GM18520 (cell line): ENCODE results near the gene ADAP1.
"Not testable (repeated sequence)": the region's sequence is repeated elsewhere in the genome, so short reads cannot be mapped to it uniquely, and the experiment has no call there.

Source experiments
- ATAC-seq: cut with Tn5 transposase; IDR thresholded peaks from one replicate; pipeline ENCODE4 v1.9.1; 2021; ENCODE audit not compliant: unreplicated experiment

Gene ADAP1

GRCh38 chr7:910931-911431 lies 43.5 kb downstream of the ADAP1 start:
- no peak for ATAC-seq

DNA sequence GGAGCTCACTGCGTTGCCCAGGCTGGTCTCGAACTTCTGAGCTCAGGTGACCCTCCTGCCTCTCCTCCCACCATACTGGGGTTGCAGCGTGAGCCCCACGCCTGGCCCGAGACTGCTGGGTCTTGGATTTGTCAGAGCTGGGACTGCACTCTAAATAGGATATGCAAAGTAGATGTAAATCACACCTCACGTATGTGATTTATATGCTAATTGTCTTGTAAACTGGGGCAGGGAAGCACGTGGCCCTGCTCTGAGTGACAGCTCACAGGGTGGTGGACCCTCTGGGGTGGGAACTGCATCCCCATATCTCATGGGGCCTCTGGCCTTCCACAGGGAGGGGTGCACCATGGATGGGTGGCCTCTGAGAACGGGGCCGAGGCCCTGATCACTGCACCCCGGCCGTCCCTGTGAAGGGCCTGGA lies 44.0 kb downstream of the ADAP1 start:
- no peak for ATAC-seq

DNA sequence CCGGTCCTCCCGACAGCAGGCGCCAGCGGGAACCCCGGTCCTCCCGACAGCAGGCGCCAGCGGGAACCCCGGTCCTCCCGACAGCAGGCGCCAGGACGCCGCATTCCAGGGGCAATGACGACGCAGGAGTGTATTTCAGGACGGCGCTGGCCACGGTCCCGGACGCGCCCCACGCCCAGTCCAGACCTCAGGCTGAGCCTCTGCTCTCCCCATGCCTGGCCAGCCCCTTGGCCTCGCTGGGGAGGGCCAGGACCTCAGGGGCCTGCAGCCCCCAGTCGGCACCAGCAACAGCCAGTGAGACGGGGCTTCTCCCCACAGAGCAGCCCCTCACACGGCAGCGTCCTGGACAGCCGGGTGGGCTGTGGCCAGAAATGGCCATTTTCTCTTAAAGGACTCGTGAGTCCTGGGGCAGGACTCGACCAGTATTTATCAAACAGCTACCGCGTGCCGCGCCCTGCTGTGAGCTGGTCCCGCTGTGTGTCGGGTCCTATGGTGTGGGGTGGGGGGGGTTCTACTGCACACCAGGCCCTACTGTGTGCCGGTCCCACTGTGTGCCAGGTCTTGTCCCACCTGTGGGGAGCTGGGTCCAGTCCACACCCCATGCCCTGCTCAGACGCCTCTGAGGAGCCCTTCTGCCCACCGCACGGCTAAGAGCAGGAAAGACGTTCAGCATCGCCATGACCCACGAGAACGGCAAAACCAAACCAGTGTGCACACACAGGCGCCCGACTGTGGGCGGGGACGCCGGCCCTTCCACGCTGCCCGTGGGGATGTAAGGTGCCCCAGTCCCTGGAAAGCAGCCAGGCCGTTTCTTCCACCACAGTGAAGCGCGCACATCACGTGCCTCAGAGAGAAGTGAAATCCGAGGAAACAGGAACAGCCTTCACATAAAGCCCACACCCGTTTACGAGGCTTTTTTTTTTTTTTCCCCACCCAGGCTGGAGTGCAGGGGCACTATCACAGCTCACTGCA lies 44.8 kb downstream of the ADAP1 start:
- no peak for ATAC-seq

DNA sequence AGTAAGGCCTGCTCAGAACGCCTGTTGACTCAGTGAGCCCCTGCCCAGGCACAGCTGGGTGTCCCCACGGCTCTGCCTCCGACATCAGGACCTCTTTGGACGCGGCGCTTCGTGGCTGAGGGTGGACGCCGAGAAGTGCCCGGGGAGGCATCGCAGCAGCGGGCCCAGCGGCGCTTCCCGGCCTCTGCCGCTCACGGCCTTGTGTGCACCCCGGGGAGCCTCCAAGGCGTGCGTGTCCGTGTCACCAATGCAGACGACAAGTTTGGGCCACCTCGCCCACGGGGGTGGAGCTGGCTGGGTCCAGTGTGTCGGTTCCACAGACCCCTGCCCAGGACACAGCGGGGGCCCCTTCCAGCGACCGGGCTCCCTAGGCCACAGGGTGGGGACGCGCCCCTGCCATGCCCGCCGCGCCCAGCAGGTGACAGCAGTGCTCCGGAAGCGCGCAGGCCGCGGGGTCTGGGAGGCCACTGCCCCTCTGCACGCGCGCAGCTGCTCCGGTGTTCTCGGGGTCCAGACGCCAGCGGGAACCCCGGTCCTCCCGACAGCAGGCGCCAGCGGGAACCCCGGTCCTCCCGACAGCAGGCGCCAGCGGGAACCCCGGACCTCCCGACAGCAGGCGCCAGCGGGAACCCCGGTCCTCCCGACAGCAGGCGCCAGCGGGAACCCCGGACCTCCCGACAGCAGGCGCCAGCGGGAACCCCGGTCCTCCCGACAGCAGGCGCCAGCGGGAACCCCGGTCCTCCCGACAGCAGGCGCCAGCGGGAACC lies 45.7 kb downstream of the ADAP1 start:
- ATAC-seq = not testable (repeated sequence)

DNA sequence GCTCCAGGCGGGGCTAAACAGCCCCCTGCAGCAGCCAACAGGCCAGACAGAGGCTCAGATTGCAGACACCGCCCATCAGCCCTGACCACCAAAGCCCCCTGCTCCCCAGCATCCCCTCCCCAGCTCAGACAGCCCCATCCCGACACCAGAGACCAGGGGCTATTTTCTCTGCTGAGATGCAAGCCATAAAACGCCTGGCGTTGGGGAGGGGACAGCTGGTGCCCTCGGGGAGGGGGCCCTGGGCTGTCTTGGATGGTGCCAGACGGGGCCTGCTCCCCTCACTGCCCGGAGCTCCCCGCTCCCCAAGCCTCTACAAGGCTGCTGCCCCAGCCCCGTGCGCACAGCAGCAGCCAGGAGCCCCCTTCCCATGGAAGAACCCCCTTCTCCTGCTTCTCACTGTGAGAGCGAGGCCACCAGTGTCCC lies 46.3 kb downstream of the ADAP1 start:
- no peak for ATAC-seq

GRCh38 chr7:907158-907980 lies 47.1 kb downstream of the ADAP1 start:
- no peak for ATAC-seq

DNA sequence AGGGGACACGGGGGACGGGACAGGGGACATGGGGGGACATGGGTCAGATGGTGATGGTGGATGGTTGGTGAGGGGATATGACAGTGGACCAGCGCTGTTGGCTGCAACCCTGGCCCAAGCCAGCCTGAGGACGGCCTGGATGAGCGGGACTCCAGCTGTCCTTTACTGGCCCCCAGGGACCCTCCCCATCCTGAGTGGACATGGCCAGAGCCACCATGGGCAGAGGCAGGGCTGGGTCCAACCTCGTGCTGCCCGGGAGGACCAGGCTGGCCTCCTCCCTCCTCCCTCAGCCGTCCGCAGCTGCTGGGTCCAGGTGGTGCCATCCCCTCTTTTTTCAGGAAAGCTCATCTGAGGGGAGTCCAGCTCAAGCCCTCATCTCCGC lies 47.7 kb downstream of the ADAP1 start:
- ATAC-seq = no peak

DNA sequence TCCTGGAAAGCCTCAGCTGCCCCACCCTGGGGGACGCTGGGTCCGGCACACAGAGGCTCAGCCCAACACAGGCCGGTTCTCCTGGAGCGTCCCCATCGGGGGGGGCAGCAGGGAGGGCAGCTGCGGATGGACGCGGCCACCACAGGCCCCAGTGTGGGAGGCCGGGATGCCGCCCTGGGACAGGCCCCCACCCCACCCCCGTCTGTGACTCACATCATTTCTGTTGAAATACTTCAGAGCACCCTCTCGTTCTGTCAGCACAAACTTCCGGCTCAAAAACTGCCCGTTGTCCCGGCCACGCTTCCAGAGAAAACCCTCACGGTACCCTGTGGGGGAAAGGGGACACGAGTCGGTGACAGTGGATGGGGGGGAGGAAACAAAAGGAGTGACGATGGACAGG lies 49.6 kb downstream of the ADAP1 start:
- ATAC-seq = no peak

GRCh38 chr7:903921-904755 lies 50.3 kb downstream of the ADAP1 start:
- ATAC-seq = no peak

DNA sequence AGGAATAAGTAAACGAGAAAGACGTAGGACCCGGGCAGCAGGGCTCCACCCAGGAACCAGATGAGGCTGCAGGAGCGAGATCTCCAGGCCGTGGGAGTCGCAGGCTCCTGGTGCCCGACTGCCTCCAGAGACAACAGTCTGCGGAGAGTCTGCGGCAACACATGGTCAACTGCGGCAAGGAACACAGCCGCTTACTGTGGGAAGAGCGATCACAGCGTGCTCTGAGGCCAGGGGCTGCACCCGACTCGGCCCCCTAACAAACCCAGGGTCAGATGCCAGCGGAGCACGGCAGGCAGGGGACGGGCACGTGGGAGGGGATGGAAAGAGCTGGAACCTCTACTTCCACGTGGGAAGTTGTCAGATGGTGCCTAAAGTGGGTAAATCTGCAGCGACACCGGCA lies 51.5 kb downstream of the ADAP1 start:
- no peak for ATAC-seq

DNA sequence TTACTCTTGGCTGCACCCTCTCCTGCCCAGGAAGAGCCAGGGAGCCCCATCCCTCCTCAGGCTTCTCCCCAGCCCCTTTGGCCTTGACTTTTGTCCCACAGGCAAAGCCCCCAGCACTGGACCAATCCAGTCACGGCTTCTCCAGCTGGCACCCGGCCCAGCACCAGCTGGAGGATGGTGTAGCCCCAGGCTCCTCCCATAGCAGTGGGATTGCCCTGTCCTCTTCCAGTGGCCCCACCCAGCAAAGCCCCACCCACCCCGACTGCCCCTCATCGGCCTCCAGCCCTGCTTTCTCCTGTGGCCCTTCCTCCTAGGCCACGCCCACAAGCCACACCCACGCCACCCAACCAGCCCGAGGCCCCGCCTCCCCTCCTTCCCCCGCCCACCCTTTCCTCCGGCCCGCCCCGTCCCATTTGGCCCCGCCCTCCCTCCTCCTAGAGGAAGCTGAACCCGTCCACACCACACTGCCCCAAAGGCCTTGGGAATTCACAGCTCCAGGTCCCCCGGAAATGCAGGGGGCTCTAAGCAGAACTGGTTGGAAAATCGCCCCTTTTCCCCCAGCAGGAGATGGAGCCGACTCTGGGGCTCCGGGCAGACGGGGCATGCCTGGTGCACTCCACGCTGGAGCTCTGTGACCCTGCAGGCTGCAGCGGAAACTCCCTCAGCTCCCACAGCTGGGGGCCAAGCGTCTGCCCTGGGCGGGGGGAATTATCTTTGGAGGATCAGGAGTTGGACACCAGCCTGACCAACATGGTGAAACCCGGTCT lies 52.9 kb downstream of the ADAP1 start:
- ATAC-seq = no peak

- ATAC-seq = no peak
These were observed 53.5 kb downstream of the ADAP1 start for GRCh38 chr7:901041-901387.

- no peak for ATAC-seq
These were observed 54.0 kb downstream of the ADAP1 start for GRCh38 chr7:900331-901040.

GRCh38 chr7:899806-900205 lies 54.7 kb downstream of the ADAP1 start:
- ATAC-seq = no peak

DNA sequence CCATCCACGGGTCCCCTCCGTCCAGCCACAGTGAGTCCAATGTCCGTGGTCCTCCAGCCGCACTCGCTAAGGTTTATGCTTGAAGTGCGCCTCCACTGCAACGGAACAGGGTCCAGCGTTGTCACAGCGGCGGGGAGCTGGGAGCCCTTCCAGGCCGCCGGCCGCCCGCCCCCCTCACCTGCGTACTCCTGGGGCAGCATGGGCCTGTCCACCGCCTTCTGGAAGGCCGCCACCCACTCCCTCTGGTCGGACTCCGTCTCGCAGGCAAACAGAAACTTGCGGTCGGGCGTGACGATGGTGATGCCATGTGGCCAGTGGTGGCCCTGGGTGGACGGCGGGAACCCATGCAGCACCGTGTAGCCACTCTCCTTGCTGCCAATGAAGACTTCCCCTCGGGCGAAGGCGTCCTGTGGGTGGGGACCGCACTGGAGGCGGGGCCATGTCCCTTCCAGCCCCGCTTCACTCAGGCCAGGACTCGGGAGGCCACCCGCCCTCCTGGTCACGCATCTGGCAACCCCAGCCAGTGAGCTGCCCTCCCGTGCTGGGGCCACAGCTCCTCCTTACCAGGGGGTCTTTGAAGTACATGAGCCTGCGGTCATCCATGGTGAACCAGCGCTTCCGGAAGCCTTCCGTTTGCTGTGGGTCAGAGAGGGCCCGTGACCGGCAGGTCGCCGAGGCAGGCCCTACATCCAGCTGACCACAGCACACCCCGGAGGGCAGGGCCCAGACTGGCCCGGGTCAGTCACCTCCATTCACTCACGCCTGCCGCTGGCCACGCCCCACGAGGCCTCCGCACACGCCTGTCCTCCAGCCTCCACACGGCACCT lies 55.4 kb downstream of the ADAP1 start:
- no peak for ATAC-seq

GRCh38 chr7:898460-898854 lies 56.0 kb downstream of the ADAP1 start:
- no peak for ATAC-seq

DNA sequence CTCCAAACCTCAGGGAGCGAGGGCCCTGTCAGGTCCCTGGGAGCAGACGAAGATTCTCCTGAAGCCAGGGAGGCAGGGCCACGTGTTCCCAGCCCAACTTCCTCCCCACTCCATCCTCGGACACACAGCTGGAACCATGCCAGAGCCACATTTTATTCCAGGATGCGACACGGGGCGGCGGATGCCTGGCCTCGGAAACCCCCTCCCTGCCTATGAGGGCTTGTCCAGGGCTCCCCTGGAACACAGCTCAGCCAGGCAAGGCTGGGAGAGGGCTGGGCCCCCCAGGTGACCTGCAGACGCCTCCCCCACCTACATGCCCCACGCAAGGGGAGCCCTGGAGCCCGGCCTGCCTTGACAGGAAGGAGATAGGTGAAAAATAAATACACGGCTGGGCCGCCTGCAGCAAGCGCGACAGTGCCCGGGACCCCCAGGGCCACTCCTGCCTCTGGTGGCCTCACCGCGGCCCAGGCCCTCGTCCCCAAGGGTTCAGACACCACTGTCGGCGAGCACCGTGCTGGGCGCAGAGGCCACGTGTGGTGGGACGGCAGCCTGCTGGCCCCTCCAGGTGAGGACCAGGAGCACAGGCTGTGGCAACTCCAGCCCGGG lies 56.6 kb downstream of the ADAP1 start:
- ATAC-seq = no peak

DNA sequence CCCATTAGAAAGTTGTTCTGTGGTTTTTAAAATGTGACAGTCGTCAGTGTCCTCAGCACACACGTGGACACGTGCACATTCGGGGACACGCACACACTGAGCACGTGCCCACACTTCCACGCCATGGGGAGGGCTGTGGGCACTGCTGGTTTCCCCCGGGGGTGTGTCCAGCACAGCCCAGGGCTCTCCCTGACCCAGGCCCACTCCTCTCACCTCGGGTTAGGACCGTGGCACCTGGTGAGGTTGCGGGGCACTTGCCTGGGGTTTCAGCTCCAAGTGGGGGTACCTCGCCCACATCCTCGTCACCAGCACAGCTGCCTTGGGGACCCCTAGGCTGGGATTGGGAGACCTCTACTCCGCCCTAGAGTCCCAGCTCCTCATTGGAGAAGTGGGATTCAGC lies 57.4 kb downstream of the ADAP1 start:
- ATAC-seq = no peak
